Lung (tissue), 12 donors: ENCODE data around the gene IL6R. TPM values are rescaled to one million over a fixed set of nuclear protein-coding genes. Genes with fewer than 3 reads are reported as not detected.

Source experiments
- ATAC-seq: fragments of 200-7000 bp; cut with Tn5 transposase; one replicate; pipeline ENCODE4 v1.9.1; 2020; ENCODE audit warnings: moderate number of reproducible peaks; ENCODE audit not compliant: insufficient read depth, low FRiP score
- DNase-seq, 3 donors: peaks; one replicate each; pipeline ENCODE4 v3.0.0-alpha.2; 2013 to 2017
- H3K27ac ChIP-seq, 2 donors: one replicate each; pipeline ENCODE4 v1.5.1; 2013; ENCODE audit warnings: mild to moderate bottlenecking in 2 of 2, moderate library complexity in 2 of 2, control low read depth in 1 of 2, inconsistent platforms in 1 of 2, low read depth in 1 of 2, low read length in 1 of 2
- H3K27me3 ChIP-seq, 3 donors: one replicate each; pipeline ENCODE4 v1.5.1; 2013; ENCODE audit warnings: low read length in 2 of 3; ENCODE audit not compliant: control insufficient read depth in 3 of 3, insufficient read depth in 3 of 3
- H3K36me3 ChIP-seq, 4 donors: one replicate each; pipeline ENCODE4 v1.5.1; 2013; ENCODE audit warnings: low read length in 4 of 4, mild to moderate bottlenecking in 1 of 4, moderate library complexity in 1 of 4; ENCODE audit not compliant: control insufficient read depth in 4 of 4, insufficient read depth in 4 of 4
- H3K4me1 ChIP-seq, 5 donors: one replicate each; pipeline ENCODE4 v1.5.1; 2013; ENCODE audit warnings: low read length in 5 of 5, mild to moderate bottlenecking in 2 of 5, moderate library complexity in 1 of 5; ENCODE audit not compliant: control insufficient read depth in 5 of 5, insufficient read depth in 5 of 5
- H3K4me3 ChIP-seq: one replicate; pipeline ENCODE4 v1.5.1; 2013; ENCODE audit warnings: mild to moderate bottlenecking, control low read depth, moderate library complexity
- H3K9ac ChIP-seq, 2 donors: one replicate each; pipeline ENCODE4 v1.5.1; 2013; ENCODE audit warnings: low read length in 2 of 2, control low read depth in 1 of 2; ENCODE audit not compliant: insufficient read depth in 1 of 2
- H3K9me3 ChIP-seq, 4 donors: one replicate each; pipeline ENCODE4 v1.5.1; 2013; ENCODE audit warnings: low read length in 3 of 4, mild to moderate bottlenecking in 1 of 4, moderate library complexity in 1 of 4; ENCODE audit not compliant: control insufficient read depth in 4 of 4, insufficient read depth in 3 of 4
- CTCF ChIP-seq: IDR thresholded peaks from 2 replicates; pipeline ENCODE4 v1.5.1; 2012; ENCODE audit warnings: mild to moderate bottlenecking; ENCODE audit errors: control extremely low read depth, extremely low read depth
- WGBS, 2 donors: extraction: QIAGEN DNeasy Blood & Tissue Kit; methylation state at CpG; one replicate each; pipeline ENCODE4 v1.1.7; 2013; 5-methylcytosine and 5-hydroxymethylcytosine counted together
- polyA plus RNA-seq, 2 donors: library from polyadenylated mRNA; stranded (reverse); fragments of 200-250 nt; gene quantifications; one replicate each; pipeline ENCODE4 v1.2.1, GENCODE V29; 2013
- total RNA-seq, 2 donors: library from RNA; depleted of rRNA in 1 of 2; stranded (reverse); fragments of >200 nt in 1 of 2; gene quantifications; one replicate each; pipeline ENCODE4 v1.2.1, GENCODE V29; 2014 to 2021
- donor health status: control.
- donor health status: control.
- donor health status: Bipolar disorder and iron deficiency.
- donor health status: healthy.
- donor health status: DM: yes; HTN: yes; CAD: no.

IL6R gene
- total and polyA plus RNA-seq, 4 donors = 12.3 to 79.7 (median 32.0) TPM

GRCh38 chr1:154398141-154398540 is 7.0 kb upstream of the IL6R start:
- 46 to 66% methylated on average over 4 of the region's 4 CpGs for WGBS, 2 donors
- no peak for DNase-seq
- H3K4me3 ChIP-seq = no peak overlapping the region

GRCh38 chr1:154398678-154399077 is 6.5 kb upstream of the IL6R start:
- WGBS, 2 donors = 89 to 91% methylated on average over 4 of the region's 4 CpGs
- ATAC-seq (no peak), DNase-seq (no peak)
- Histone ChIP-seq H3K9ac (no peak overlapping the region), H3K27me3 (peaks cover 0 to 2% (median 0%) of the 10 kb centered on the region in 3 donors), H3K36me3 (no peaks in the 10 kb centered on the region), H3K4me1 (no peaks in the 10 kb centered on the region), H3K9me3 (no peaks in the 10 kb centered on the region), H3K27ac (no peak overlapping the region), H3K4me3 (no peak overlapping the region)
- no peak for TF ChIP-seq CTCF

More at GRCh38 chr1:154398141-154398540, 7.0 kb upstream of the IL6R start:
- H3K4me1 ChIP-seq = no peaks in the 10 kb centered on the region
- ATAC-seq = no peak
- no peaks in the 10 kb centered on the region for H3K27me3 ChIP-seq
- TF ChIP-seq CTCF = no peak
- no peaks in the 10 kb centered on the region for H3K9me3 ChIP-seq
- no peaks in the 10 kb centered on the region for H3K36me3 ChIP-seq
- no peak overlapping the region for H3K9ac ChIP-seq
- no peak overlapping the region for H3K27ac ChIP-seq

- 33 to 51% methylated on average over 4 of the region's 4 CpGs for WGBS, 2 donors
- H3K36me3 ChIP-seq = no peaks in the 10 kb centered on the region
- ATAC-seq = no peak
These were observed 4.8 kb upstream of the IL6R start for GRCh38 chr1:154400381-154400801.

More at GRCh38 chr1:154400381-154400801, 4.8 kb upstream of the IL6R start:
- H3K4me3 ChIP-seq = no peak overlapping the region
- H3K9ac ChIP-seq = no peak overlapping the region
- TF ChIP-seq CTCF = no peak
- H3K4me1 ChIP-seq = peaks cover 0 to 7% (median 4%) of the 10 kb centered on the region in 5 donors
- H3K9me3 ChIP-seq = no peaks in the 10 kb centered on the region
- peaks cover 0 to 9% (median 7%) of the 10 kb centered on the region in 3 donors for H3K27me3 ChIP-seq
- DNase-seq = no peak
- H3K27ac ChIP-seq = no peak overlapping the region
